Skeletal muscle cell (primary cell): ENCODE measurements around the gene DLX3.

Source experiments
- DNase-seq: peaks from one replicate; pipeline ENCODE4 v3.0.0-alpha.2; 2010; ENCODE audit warnings: low read depth
- H3K4me3 ChIP-seq: 2 replicates; pipeline ENCODE4 v1.5.1; 2011; ENCODE audit warnings: low read depth, mild to moderate bottlenecking, control low read depth, low read length, moderate library complexity

The DLX3 gene

GRCh38 chr17:49942947-49943346 lies 52.1 kb downstream of the DLX3 start:
- H3K4me3 ChIP-seq: no peak overlapping the region
- DNase-seq: no peak

DNA sequence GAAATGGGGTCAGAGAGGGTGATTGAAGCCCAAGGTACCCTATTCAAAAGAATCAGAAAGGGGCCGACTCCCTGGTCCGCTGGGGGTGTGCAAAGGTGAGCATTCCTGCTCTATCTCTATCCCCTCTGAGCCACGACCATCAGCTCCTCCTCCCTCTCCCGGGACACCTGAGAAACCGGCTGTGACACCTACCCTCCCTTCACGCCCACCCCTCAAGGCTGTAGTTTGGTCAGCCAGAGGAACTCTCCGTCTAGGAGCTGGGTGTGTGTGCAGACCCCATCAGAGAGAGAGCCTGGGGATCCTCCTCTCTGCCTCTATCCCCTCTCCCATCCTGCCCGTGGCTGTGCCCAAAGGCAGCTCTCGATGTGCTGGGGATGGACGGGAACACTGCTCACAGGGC lies 53.6 kb downstream of the DLX3 start:
- H3K4me3 ChIP-seq: no peak overlapping the region
- DNase-seq: no peak
